GM23338 (cell line): ENCODE measurements around the gene THADA. TPM values are rescaled to one million over a fixed set of nuclear protein-coding genes. Genes with fewer than 3 reads are reported as not detected.

Source experiments
- ATAC-seq: fragments of 200-7000 bp; cut with Tn5 transposase; 3 replicates; pipeline ENCODE4 v1.9.1; 2020
- DNase-seq: peaks from one replicate; pipeline ENCODE4 v3.0.0-alpha.2; 2015; ENCODE audit warnings: low spot score
- H2AFZ ChIP-seq: fragments of 200-600 bp; sonication (generic); 2 replicates; pipeline ENCODE4 v1.8.0; 2016; ENCODE audit warnings: antibody characterized with exemption, mild to moderate bottlenecking, moderate library complexity
- H3F3A ChIP-seq: fragments of 200-600 bp; sonication (generic); replicated peaks from 2 replicates; pipeline ENCODE4 v1.8.0; 2017; ENCODE audit warnings: antibody characterized with exemption, mixed run types, low read depth
- H3K27ac ChIP-seq: fragments of 200-600 bp; sonication (generic); 2 replicates; pipeline ENCODE4 v1.6.1; 2016; ENCODE audit warnings: low read depth
- H3K27me3 ChIP-seq: fragments of 200-600 bp; sonication (generic); 2 replicates; pipeline ENCODE4 v1.8.0; 2016; ENCODE audit warnings: mild to moderate bottlenecking, mixed run types, moderate library complexity; ENCODE audit not compliant: insufficient read depth
- H3K36me3 ChIP-seq: fragments of 200-600 bp; sonication (generic); 2 replicates; pipeline ENCODE4 v1.8.0; 2016; ENCODE audit warnings: mild to moderate bottlenecking; ENCODE audit not compliant: insufficient read depth
- H3K4me1 ChIP-seq: fragments of 200-600 bp; sonication (generic); 2 replicates; pipeline ENCODE4 v1.8.0; 2016; ENCODE audit warnings: mild to moderate bottlenecking, moderate library complexity; ENCODE audit not compliant: insufficient read depth
- H3K4me2 ChIP-seq: fragments of 200-600 bp; sonication (generic); 2 replicates; pipeline ENCODE4 v1.7.1; 2017; ENCODE audit warnings: mixed run types
- H3K4me3 ChIP-seq: fragments of 200-600 bp; sonication (generic); 2 replicates; pipeline ENCODE4 v1.6.1; 2016; ENCODE audit warnings: mixed run types
- H3K79me2 ChIP-seq: fragments of 200-600 bp; sonication (generic); replicated peaks from 2 replicates; pipeline ENCODE4 v1.8.0; 2017; ENCODE audit warnings: mild to moderate bottlenecking; ENCODE audit not compliant: insufficient read depth
- H3K9me2 ChIP-seq: fragments of 200-600 bp; sonication (generic); 2 replicates; pipeline ENCODE4 v1.8.0; 2017; ENCODE audit not compliant: insufficient read depth
- H4K20me1 ChIP-seq: fragments of 200-600 bp; sonication (generic); replicated peaks from 2 replicates; pipeline ENCODE4 v1.8.0; 2017; ENCODE audit warnings: mild to moderate bottlenecking; ENCODE audit not compliant: insufficient read depth
- H3K27ac Mint-ChIP-seq: 2 replicates; pipeline ENCODE4 v1.8.0; 2020; ENCODE audit warnings: inconsistent platforms, mild to moderate bottlenecking, moderate library complexity, mixed read lengths
- H3K27me3 Mint-ChIP-seq: 3 replicates; pipeline ENCODE4 v1.8.0; 2022; ENCODE audit warnings: low read depth, mild to moderate bottlenecking, moderate library complexity, mixed read lengths, inconsistent platforms; ENCODE audit not compliant: insufficient read depth, poor library complexity
- H3K36me3 Mint-ChIP-seq: 3 replicates; pipeline ENCODE4 v1.8.0; 2021; ENCODE audit warnings: low read depth, mild to moderate bottlenecking, inconsistent platforms, moderate library complexity, mixed read lengths
- H3K4me1 Mint-ChIP-seq: 3 replicates; pipeline ENCODE4 v1.8.0; 2020; ENCODE audit warnings: mild to moderate bottlenecking, inconsistent platforms, mixed read lengths
- H3K4me3 Mint-ChIP-seq: 3 replicates; pipeline ENCODE4 v1.8.0; 2021; ENCODE audit warnings: moderate library complexity, mild to moderate bottlenecking, inconsistent platforms, mixed read lengths
- H3K9me3 Mint-ChIP-seq: 3 replicates; pipeline ENCODE4 v1.8.0; 2020; ENCODE audit warnings: moderate library complexity, mild to moderate bottlenecking, inconsistent platforms, mixed read lengths
- POLR2AphosphoS5 ChIP-seq: IDR thresholded peaks from 2 replicates; pipeline ENCODE4 v1.6.1; 2016; ENCODE audit warnings: antibody characterized with exemption, low read depth
- STAT1 ChIP-seq: IDR thresholded peaks from one replicate; pipeline ENCODE4 v1.6.1; 2016; ENCODE audit warnings: antibody characterized with exemption; ENCODE audit not compliant: unreplicated experiment
- ZNF114 ChIP-seq: fragments of 250-450 bp; sonication (Bioruptor Pico); IDR thresholded peaks from 2 replicates; pipeline ENCODE4 v1.5.0; 2020; ENCODE audit warnings: mild to moderate bottlenecking, moderate library complexity
- ZNF331 ChIP-seq: fragments of 250-450 bp; sonication (Bioruptor Pico); IDR thresholded peaks from 2 replicates; pipeline ENCODE4 v1.5.0; 2020; ENCODE audit warnings: low read depth, mild to moderate bottlenecking, moderate library complexity
- polyA plus RNA-seq: library from polyadenylated mRNA; unstranded; fragments of >200 nt; fragmentation: Nextera tagmentation; extraction: Ambion mirVana; gene quantifications from 2 replicates; pipeline ENCODE4 v1.2.1, GENCODE V29; 2016
- total RNA-seq: library from RNA; depleted of rRNA; stranded (reverse); fragments of >200 nt; shearing (Covaris generic); gene quantifications from 2 replicates; pipeline ENCODE4 v1.2.3, GENCODE V29; 2014
- TF ChIP-seq, protein P1 (sequence below): IDR thresholded peaks from 2 replicates; pipeline ENCODE4 v1.6.1; 2016; ENCODE audit warnings: antibody characterized with exemption
- TF ChIP-seq, protein P2 (sequence below): IDR thresholded peaks from one replicate; pipeline ENCODE4 v1.6.1; 2018; ENCODE audit warnings: antibody characterized with exemption; ENCODE audit not compliant: unreplicated experiment

The THADA gene
- total and polyA plus RNA-seq, 2 experiments from 2014 or later = 17.0 to 30.7 TPM

DNA sequence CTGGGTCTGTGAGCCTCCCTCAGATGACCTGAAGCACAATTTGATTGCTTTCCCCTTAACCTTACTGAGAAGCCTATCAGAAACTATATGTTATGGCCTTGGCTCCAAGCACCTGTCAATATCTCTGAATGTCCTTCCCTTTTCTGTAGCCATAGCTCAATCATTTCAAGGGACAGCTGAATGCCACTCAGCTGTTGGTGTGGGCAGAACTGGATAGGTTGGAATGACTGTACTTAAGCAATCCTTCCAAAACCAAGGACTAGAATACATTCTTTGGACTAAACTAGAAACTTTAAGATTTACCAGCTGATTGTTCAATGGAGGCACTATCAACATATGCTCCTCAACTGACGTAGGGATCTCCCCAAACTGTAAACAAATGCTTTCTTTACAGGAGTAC, 159.4 kb downstream of the THADA start:
- Mint-ChIP-seq H3K9me3 (no peaks in the 10 kb centered on the region), H3K4me3 (no peak overlapping the region), H3K4me1 (no peaks in the 10 kb centered on the region), H3K27ac (no peak overlapping the region), H3K27me3 (no peaks in the 10 kb centered on the region), H3K36me3 (peaks cover 7% of the 10 kb centered on the region; the same call in 2 of the 3 replicates)
- Histone ChIP-seq H3K4me2 (no peak overlapping the region), H3K9me2 (no peaks in the 10 kb centered on the region), H3K27me3 (no peaks in the 10 kb centered on the region), H2AFZ (no peak overlapping the region), H3K27ac (no peak overlapping the region), H3K36me3 (no peaks in the 10 kb centered on the region), H3K4me1 (no peaks in the 10 kb centered on the region), H3K4me3 (no peak overlapping the region), H4K20me1 (no peaks in the 10 kb centered on the region; the same call in 1 of the 2 replicates), H3K79me2 (no peaks in the 10 kb centered on the region), H3F3A (no peaks in the 10 kb centered on the region)
- TF ChIP-seq POLR2AphosphoS5 = no peak
- ATAC-seq = no peak
- no peak for DNase-seq

DNA sequence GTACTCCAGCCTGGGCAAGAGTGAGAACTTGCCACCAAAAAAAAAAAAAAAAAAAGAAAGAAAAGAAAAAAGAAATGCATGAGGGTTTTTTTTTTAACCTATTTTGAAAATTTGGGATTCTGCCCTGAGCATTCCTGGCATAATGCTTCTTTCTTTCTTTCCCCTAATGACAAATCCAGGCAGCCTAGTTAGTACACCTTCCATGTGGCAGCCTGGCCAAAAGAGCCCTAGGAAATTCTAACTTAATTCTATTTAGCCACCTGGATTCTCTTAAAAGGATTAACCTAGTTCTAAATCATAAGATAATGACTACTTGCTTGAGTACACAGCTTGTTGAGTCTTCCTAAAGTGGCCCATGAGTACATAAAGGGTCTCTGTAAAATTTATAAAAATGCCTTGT, 160.1 kb downstream of the THADA start:
- H3K4me1 Mint-ChIP-seq = no peaks in the 10 kb centered on the region
- no peak for DNase-seq
- TF ChIP-seq ZNF331 (CRISPR knock-in tag) = no peak
- Histone ChIP-seq H3K79me2 (no peaks in the 10 kb centered on the region), H3K4me3 (no peak overlapping the region), H3K4me1 (no peaks in the 10 kb centered on the region), H3K27me3 (no peaks in the 10 kb centered on the region), H3K27ac (no peak overlapping the region), H3K36me3 (no peaks in the 10 kb centered on the region), H3F3A (no peaks in the 10 kb centered on the region), H3K4me2 (no peak overlapping the region), H3K9me2 (no peaks in the 10 kb centered on the region), H4K20me1 (no peaks in the 10 kb centered on the region; the same call in 1 of the 2 replicates), H2AFZ (no peak overlapping the region)
- no peak overlapping the region for H3K4me3 Mint-ChIP-seq
- no peak overlapping the region; the same call in 1 of the 2 replicates for H3K27ac Mint-ChIP-seq
- no peaks in the 10 kb centered on the region for H3K27me3 Mint-ChIP-seq
- no peak for ATAC-seq
- H3K9me3 Mint-ChIP-seq = peaks cover 2% of the 10 kb centered on the region; the same call in 1 of the 3 replicates
- H3K36me3 Mint-ChIP-seq = peaks cover 7% of the 10 kb centered on the region; the same call in 2 of the 3 replicates

DNA sequence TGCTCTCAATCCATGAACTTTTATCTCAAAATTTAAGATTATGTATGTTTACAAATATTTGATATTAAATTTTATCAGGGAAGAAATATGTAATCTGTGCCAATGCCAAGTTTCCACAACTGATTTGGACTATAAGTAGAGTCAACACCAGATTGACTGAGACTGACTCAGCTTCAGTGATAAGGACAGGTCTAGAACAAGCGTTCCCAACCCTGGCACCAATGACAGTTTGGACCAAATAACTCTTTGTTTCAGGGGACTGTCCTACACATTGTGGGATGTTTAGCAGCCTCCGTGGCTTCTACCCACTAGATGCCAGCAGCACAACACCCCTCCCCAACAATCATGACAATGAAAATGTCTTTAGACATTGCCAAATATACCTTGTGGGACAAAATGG, 165.3 kb downstream of the THADA start:
- H3K36me3 Mint-ChIP-seq = peaks cover 10% of the 10 kb centered on the region
- DNase-seq (no peak), ATAC-seq (no peak)
- H3K9me2 ChIP-seq = no peaks in the 10 kb centered on the region
- no peaks in the 10 kb centered on the region for H3F3A ChIP-seq
- no peaks in the 10 kb centered on the region for H3K36me3 ChIP-seq
- no peaks in the 10 kb centered on the region for H3K79me2 ChIP-seq
- no peak overlapping the region for H3K4me3 ChIP-seq
- no peak overlapping the region for H3K4me3 Mint-ChIP-seq
- no peaks in the 10 kb centered on the region for H3K27me3 ChIP-seq
- H3K4me2 ChIP-seq = no peak overlapping the region
- H3K27me3 Mint-ChIP-seq = no peaks in the 10 kb centered on the region
- no peaks in the 10 kb centered on the region for H3K4me1 Mint-ChIP-seq
- no peak overlapping the region for H3K27ac ChIP-seq
- no peaks in the 10 kb centered on the region for H3K4me1 ChIP-seq
- H2AFZ ChIP-seq = no peak overlapping the region
- peaks cover 2% of the 10 kb centered on the region; the same call in 1 of the 3 replicates for H3K9me3 Mint-ChIP-seq
- H3K27ac Mint-ChIP-seq = no peak overlapping the region
- no peaks in the 10 kb centered on the region for H4K20me1 ChIP-seq
- TF ChIP-seq, protein P1, sequence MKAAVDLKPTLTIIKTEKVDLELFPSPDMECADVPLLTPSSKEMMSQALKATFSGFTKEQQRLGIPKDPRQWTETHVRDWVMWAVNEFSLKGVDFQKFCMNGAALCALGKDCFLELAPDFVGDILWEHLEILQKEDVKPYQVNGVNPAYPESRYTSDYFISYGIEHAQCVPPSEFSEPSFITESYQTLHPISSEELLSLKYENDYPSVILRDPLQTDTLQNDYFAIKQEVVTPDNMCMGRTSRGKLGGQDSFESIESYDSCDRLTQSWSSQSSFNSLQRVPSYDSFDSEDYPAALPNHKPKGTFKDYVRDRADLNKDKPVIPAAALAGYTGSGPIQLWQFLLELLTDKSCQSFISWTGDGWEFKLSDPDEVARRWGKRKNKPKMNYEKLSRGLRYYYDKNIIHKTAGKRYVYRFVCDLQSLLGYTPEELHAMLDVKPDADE = no peak
- no peak for TF ChIP-seq STAT1
- TF ChIP-seq, protein P2, sequence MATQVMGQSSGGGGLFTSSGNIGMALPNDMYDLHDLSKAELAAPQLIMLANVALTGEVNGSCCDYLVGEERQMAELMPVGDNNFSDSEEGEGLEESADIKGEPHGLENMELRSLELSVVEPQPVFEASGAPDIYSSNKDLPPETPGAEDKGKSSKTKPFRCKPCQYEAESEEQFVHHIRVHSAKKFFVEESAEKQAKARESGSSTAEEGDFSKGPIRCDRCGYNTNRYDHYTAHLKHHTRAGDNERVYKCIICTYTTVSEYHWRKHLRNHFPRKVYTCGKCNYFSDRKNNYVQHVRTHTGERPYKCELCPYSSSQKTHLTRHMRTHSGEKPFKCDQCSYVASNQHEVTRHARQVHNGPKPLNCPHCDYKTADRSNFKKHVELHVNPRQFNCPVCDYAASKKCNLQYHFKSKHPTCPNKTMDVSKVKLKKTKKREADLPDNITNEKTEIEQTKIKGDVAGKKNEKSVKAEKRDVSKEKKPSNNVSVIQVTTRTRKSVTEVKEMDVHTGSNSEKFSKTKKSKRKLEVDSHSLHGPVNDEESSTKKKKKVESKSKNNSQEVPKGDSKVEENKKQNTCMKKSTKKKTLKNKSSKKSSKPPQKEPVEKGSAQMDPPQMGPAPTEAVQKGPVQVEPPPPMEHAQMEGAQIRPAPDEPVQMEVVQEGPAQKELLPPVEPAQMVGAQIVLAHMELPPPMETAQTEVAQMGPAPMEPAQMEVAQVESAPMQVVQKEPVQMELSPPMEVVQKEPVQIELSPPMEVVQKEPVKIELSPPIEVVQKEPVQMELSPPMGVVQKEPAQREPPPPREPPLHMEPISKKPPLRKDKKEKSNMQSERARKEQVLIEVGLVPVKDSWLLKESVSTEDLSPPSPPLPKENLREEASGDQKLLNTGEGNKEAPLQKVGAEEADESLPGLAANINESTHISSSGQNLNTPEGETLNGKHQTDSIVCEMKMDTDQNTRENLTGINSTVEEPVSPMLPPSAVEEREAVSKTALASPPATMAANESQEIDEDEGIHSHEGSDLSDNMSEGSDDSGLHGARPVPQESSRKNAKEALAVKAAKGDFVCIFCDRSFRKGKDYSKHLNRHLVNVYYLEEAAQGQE = no peak
- no peak for TF ChIP-seq ZNF114
